Measurements from ENCODE around the gene PSG6.
"Not testable (repeated sequence)": the region's sequence is repeated elsewhere in the genome, so short reads cannot be mapped to it uniquely, and the experiment has no call there.

The PSG6 gene

DNA sequence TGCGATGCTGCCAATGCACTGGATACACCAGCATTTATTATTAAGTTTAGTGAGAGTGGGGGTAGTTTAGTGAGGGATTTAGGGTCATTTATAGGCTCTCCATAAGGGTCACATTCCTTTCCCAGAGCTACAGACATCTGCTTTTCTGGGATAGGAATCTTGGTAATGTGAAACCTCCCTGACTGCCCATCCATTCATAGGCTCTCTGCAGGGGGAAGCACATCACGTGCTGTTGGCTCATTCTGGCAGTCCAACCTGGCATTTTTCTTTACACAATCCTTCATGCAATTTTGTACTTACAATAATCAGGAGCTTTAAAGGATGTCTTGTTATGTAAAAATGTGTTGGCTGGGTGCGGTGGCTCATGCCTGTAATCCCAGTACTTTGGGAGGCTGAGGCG lies 17.1 kb downstream of the PSG6 start:
- DNase-seq = not testable (repeated sequence)

DNA sequence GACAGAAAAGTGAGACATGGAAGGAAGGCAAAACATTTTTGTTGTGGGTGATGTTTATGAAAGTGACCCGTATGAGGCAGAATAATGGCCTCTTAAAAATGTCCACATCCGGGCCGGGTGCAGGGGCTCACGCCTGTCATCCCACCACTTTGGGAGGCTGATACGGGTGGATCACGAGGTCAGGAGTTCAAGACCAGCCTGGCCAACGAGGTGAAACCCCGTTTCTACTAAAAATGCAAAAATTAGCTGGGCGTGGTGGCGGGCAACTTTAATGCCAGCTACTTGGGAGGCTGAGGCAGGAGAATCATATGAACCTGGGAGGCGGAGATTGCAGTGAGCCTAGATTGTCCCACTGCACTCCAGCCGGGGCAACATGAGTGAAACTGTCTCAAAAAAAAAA lies 18.0 kb downstream of the PSG6 start:
- DNase-seq = not testable (repeated sequence)

DNA sequence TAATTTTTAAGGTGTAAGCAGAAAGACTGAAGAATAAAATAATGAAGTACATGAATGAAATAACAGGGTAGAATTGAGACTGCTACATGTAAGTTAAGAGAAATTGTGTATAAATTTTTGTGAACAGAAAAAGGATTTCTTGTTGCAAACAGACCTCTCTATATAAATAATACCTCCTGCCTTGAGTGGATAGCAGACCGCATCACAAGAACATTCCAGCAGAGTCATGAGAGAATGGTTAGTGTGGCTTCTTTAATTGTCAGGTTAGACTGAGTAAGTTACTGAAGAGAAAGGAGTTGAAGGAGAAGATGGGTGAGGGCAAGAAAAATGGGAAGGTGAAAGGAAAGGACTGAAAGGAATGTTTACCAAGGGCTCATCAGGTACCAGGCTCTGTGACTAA lies 18.6 kb downstream of the PSG6 start:
- not testable (repeated sequence) for DNase-seq

DNA sequence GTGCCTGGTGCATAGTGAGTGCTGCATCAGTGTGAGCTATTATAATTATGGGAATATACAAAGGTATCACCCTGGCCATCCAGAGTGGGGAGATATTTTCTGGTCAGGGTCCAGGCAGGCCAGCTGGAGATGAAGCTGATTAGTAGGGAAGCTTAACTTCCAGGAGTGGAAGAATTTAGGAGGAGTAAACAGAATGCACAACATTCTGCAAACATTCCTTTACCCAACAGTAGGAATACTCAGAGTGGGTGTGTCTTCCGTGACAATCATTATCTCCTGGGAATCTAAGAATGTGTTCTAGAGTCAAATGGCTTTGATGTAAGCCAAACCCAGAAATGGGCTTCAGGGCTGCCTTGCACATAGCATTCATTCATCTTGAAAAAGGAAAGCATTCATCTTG lies 19.0 kb downstream of the PSG6 start:
- not testable (repeated sequence) for DNase-seq

DNA sequence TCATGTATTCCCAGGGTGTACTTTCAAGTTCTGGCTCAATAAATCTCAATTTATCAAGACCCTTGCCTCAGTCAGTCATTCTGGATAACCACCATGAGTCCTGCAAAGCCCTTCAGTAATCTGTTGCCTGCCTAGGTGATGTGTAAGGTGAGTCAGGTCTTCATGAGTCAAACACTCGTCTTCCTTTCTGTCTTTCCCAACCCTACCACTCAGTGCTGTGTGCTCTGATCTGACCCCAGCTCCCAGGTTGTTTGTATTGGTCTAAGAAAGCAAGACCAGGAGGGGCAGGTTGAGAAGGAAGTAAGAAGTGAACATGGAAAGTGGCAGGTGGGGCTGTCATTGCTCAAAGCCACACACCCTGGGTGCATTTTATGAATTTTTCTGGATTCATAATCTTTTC lies 20.0 kb downstream of the PSG6 start:
- DNase-seq = not testable (repeated sequence)

DNA sequence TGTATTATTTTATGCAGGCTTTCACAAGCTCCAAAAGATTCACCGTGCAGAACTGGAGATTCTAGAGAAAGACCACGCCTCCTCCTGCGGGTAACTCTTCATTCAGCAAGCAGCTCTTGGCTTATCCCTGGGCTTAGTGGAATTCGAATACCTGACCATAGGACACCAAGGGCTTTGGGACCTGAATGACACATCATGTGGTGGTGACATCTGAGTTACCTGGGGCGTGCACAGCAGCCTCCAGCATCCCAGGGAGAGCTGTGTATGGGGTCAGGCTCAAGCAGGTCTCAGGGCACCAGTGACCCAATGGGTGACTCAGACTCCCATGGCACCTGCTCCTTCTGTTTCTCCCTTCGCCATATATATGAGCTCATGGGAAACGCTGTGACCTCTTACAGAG lies 27.2 kb downstream of the PSG6 start:
- DNase-seq = not testable (repeated sequence)

DNA sequence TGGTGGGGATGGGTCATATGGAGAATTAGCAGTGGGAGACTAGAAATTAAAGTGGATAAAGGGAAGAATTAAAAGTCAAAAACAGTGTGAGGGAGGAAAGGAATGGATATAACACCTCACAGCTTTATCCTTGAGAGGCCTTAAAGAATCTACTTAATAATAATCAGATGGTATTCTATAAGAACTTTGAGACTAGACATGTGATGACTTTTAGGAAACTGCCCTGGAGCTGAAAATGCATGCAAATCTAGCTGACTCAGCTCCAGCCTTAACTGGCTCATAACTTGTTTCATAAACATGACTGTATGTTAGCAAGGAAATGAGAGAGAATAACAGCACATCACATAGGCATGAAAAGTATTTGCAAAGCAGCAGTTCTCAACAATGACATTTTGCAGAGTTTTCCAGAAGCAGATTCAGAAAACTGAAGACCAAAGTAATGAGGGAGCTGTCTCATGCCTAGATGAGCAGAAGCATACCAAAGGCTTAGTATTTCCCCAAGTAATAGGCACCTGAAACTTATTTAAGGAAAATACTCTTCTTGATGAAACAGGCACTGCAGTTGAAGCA lies 29.7 kb downstream of the PSG6 start:
- DNase-seq = not testable (repeated sequence)

DNA sequence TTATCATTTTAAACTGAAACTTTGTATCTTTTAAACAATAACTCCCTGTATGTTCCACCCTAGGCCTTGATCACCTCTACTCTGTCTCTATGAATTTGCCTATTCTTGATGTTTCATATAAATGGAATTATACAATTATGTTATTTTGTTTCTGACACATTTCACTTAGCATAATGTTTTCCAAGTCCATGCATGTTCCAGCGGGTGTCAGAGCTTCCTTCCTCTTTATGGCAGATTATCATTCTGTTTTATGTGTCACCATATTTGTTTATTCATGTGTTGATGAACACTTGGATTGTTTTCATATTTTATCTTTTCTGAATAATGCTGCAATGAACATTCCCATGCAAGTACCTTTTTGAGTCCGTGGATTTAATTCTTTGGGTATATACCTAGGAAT lies 35.0 kb downstream of the PSG6 start:
- DNase-seq = not testable (repeated sequence)

DNA sequence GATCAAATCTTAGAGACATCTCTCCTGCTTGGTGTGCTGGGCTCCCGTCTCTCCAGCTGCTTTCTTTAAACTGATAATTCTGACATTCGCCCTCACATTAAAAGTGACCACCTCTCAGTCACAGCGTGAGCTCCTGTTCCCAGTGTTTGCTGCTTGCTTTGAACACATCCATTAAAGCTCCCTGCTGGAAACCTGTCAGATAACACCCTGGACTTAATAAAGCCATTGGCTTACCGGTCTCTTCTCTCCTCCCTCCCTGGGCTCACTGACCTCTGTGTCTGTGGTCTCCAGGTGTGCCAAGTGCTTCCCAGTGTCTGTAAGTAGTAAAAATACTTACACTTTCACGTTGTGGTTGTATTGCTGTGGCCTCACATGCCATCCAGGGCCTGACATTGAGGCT lies 35.7 kb downstream of the PSG6 start:
- not testable (repeated sequence) for DNase-seq

DNA sequence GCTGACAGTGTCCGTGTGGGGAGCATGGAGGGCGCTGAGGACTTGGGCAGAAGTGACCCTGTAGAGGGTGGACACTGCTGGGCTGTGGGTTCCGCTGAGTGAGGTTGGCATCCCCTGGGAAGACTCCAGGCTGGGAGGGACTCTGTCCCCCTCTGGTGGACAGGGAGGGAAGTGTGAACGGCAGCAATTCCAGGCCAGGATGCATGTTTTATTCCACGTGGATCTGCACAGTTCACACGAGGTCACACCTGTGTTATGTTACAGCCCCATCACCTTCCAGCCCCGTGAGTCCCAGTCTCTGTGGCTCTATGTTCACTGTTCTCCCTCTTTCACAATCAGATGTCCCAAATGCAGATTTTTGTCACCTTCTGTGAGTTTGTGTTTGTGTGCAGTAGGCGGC lies 36.4 kb downstream of the PSG6 start:
- not testable (repeated sequence) for DNase-seq

DNA sequence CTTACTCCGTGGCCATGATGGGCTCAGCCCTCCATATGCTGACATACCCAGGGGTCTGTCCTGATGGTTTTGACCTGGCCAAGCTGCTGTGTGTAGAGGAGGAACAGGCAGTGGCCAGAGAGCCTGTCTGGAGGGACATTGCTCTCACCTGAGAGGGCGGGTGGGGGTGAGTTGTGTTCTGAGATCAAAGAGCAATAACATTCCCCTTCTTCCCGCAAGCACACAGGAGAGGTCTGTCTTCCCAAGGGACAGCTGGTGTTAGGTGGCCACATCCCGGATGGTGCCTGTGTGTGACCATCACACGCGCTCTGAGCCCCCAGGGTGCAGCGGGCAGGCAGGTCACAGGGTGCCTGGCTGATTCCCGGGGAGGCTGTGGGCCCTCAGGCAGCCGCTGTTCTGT lies 37.1 kb downstream of the PSG6 start:
- DNase-seq = not testable (repeated sequence)

DNA sequence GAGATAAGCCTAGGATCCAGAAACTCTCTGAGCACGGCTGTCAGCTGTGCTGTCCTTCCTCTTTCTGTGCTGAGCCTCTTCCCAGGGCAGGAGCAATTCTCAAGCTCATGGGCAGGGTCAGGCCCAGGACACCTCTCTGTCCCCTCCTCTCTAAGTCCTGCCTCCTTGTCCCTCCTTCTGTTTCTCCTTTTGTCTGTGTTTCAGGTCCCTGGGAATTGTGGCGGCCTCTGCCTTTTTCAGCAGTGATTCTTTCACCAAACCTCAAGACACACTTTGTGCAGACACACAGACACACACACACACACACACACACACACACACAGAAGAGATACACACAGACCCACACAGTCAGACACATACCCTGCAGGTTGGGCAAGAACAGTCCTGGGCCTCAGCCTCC lies 38.1 kb downstream of the PSG6 start, which contains the start of gene PSG1:
Gene PSG1, minus strand, starts transcription at position 101 of the 400 bp plus-strand sequence. CDS start 132 bp downstream, outside the sequence.
- no peak for DNase-seq

DNA sequence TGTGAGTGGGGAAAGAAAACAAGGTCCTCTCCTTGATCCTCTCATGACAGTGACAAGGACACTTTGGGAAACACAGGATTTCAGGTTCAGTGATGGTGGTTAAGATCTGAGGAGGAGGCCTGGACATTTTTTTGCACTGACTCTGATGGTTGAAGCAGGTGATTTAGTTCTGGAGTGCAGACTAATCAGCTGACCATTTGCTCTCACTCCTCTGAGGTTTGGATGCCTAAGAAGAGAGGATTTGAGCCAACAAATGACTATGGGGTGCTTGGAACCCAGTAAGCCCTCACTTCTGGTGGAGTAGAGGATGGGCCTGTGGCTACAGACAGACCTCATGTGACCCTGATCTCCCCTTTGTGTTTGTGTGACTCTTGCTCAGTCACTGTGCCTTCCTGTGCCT lies 41.1 kb downstream of the PSG6 start:
- not testable (repeated sequence) for DNase-seq

DNA sequence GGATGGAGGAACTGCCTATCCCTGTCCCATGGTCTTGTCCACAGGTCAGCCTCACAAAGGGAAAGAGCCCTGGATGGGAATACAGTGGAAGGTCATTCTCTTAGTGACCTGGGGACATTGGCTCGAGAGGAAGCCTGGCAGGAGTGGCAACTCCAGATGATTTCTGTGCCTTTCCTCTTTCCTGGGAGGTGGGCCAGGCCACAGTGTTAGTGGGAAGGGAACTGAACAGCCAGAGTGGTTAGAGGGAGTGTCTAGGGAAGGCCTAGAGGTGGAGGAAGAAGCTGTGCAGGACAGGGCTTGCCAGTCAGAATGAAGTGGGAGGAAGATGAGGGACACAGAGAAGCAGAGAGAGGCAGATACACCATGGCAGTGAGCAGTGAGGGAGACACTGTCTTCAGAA lies 41.8 kb downstream of the PSG6 start:
- DNase-seq = not testable (repeated sequence)

DNA sequence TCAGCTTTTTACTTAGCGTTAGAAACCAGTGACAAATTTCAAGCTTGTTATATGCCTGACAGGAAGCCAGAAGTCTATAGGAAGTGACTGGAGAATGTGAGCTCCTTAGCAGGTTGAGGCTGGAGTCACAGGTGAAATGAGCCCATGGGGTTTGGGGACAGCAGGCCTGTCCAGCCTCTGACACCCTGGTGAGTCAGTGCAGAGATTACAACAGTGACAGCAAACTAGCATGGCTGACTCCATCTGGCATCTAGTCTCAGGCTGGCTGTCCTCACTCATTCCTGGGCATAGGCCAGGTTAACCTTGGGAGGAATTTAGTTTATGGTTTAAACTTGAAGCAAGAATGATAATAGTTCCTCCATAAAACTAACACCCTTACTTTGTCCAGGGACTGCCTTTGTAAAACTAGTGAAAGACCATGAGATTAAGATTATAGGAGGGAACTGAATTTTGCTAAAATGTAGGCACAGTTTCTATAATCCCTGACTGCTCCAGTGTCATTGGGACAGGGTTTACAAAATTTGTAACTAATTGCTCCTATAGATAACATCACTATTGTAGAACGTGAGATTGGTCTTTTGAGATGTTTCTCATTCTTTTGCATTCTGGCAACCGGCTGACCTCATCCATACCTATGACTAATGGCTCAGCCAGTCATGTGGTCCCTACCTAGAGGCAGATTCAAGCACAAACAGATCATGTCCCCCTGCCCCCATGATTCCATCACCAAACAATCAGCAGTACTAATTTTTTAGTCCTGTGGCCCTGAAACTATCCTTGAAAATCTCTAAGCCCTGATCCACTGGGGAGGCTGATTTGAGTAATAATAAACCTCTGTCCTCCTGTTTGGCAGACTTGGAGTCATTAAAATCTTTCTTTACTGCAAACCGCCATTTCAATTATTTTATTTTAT lies 42.5 kb downstream of the PSG6 start:
- not testable (repeated sequence) for DNase-seq

DNA sequence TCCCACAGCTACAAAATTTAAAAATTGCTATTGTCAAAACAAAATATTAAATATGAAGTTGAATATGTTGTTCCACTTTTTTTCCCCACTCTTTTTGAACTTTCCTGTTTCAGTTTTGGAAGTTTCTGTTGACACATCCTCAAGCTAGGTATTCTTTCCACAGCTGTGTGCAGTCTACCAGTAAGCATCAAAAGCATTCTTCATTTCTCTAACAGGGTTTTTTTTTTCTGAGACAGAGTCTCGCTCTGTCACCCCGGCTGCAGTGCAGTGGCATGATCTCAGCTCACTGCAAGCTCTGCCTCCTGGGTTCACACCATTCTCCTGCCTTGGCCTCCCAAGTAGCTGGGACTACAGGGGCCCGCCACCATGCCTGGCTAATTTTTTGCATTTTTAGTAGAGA lies 43.6 kb downstream of the PSG6 start:
- not testable (repeated sequence) for DNase-seq

DNA sequence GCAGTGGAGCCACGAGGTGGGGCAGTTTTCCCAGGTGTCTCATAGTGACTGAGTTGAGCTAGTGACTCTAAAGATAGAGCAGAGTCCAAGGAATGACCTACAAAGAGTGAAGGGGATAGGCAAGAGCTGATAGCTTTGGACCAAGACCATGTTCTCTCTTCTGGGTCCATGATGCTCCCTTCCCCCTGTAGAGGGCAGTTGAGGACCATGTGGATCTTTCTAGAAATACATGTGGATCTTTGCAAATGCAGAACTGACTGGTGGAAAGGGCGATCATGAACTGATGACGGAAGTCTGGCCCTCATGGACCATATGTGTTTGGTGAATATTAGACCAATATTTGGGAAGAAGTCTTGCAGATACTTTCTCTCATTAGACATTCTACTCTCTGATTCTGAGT lies 45.1 kb downstream of the PSG6 start:
- no peak for DNase-seq

DNA sequence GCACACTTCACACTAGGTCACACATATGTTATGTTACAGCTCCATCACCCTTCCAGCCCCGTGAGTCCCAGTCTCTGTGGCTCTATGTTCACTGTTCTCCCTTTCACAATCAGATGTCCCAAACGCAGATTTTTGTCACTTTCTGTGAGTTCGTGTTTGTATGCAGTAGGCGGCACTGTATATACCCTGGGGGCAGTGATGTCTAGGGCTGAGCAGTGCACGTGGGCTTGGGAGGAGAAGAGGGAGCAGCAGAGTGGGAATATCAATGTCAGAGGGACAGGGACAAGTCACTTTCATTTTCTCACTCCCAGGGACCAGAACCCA lies 60.2 kb downstream of the PSG6 start:
- DNase-seq = no peak

DNA sequence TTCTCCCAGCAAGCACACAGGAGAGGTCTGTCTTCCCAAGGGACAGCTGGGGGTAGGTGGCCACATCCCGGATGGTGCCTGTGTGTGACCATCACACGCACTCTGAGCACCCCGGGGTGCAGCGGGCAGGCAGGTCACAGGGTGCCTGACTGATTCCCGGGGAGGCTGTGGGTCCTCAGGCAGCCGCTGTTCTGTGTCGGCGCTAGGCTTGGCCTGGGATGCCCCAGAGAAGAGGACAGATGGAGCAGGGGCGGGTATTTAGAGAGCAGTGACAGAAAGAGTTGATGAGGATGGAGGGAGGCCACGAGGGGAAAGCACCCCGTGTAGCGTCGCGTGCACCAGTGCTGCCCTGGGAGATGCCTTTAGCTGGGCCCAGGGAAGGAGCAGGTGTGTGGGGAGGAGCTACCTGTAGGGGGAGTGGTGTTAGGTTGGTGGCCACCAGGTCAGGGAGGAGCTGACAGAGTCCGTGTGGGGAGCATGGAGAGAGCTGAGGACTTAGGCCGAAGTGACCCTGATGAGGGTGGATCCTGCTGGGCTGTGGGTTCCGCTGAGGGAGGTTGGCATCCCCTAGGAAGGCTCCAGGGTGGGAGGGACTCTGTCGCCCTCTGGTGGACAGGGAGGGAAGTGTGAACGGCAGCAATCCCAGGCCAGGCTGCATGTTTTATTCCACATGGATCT lies 60.7 kb downstream of the PSG6 start:
- DNase-seq = peak; percentile 11 to 30

DNA sequence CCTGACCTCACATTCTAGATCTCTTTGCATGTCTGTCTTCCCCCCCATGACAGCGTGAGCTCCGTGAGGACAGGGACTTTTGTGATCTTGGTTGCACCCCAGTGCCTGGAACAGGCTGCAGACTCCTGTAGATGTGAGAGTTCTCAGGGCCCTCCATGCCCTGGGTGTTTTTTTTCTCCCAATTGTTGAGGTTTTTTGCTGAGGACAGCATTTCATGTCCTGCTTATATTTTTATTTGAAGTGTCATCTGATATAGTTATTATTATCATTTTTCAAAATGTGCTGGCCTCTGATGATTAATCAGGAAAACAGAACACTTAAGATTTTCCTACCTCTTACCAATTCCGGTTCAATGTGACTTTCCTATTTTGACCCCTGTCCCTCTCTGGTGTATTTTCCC lies 62.9 kb downstream of the PSG6 start:
- not testable (repeated sequence) for DNase-seq

DNA sequence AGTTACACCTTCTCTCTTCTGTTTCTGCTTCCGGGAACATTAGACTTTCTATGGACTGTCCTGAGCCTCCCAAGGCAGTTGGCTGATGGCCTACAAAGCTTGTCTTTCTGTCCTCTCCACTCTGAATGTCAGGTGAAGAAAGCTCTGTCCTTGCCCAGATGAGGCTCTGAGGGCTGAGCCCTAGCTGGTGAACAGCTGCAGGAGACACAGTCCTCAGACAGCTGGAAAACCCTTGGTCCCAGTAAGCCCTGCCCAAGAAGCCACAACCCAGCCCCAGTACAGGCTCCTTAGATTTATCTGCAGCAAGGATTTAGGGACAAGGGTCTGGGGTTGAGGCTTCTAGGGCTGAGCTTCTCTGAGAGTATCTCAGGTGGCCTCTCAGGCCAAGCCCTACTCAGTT lies 64.5 kb downstream of the PSG6 start:
- not testable (repeated sequence) for DNase-seq

DNA sequence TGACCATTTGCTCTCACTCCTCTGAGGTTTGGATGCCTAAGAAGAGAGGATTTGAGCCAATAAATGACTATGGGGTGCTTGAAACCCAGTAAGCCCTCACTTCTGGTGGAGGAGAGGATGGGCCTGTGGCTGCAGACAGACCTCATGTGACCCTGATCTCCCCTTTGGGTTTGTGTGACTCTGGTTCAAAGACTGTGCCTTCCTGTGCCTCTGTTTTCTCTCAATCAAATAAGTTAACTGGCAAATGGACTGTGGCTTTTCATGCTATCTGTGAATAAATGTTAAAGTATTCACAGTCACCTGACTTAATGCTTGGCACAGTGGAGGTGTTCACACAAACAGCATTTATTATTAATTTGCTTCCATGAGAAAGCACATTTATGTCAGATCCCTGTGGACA lies 64.9 kb downstream of the PSG6 start:
- DNase-seq = not testable (repeated sequence)

Measured in stimulated activated CD4-positive, alpha-beta T cell treated with anti-CD3 and anti-CD28 coated beads, Interleukin-2, amount 100 ng/mL, for 48 hours (primary cell).